HG02943 (cell line): ENCODE results near the gene UBE2Q2.
"Not testable (repeated sequence)": the region's sequence is repeated elsewhere in the genome, so short reads cannot be mapped to it uniquely, and the experiment has no call there.

Experiments
- ATAC-seq: cut with Tn5 transposase; IDR thresholded peaks from one replicate; pipeline ENCODE4 v1.9.1; 2021; ENCODE audit warnings: mild to moderate bottlenecking, low read depth, moderate library complexity; ENCODE audit not compliant: unreplicated experiment

The UBE2Q2 gene

DNA sequence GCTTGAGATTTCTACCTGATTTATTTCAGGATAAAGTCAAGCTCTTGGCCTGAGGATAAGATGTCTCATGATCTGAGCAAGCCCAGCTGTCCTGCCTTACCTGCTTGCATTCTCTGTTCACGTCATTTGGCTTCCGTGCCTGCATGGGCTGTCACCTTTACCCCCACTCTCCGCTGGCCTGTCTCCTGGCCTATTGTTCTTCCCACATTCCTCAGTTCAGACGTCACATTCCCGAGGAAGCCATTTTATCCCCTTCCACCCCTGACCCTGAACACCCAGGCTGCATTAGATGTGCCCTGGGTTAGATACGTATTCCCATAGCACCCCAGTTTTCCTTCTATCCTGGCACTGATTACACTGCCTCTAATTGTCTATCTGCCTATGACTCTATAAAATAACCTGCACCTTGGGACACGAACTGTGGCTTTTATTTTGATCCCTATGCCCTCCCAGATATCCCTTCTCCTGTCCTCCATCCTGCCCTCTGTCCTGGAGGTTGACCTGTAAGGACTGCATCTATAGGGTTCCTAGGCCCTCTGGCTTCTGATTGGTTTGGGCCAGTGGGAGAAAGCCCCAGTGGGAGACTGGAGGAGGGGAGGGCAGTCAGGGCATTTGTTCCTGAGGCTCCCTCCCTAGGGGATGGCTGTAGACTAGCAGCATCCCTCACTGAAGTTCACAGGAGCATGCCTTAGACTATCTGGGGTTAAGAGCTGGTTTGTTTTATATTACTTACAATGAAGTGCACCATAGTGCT, 19.2 kb upstream of the UBE2Q2 start:
- no peak for ATAC-seq

DNA sequence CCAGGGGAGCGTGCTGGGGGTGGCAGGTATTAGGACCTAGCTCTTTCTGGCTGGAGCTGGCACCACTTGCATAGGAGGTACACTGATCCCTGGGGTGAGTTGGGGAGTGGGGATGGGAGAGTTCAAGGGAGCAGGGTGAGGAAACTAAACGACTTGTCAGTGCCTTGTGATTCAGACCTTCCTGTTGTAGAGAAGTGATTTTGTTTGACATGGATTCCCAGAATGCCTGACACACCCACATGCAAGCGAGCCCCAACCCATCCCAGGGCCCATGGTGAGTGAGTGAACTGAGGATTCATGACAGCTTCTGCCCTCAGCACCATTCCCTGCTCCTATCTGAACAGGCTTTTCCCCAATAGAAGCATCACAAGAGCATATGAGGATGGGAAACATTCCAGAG, 15.6 kb upstream of the UBE2Q2 start:
- ATAC-seq: no peak

DNA sequence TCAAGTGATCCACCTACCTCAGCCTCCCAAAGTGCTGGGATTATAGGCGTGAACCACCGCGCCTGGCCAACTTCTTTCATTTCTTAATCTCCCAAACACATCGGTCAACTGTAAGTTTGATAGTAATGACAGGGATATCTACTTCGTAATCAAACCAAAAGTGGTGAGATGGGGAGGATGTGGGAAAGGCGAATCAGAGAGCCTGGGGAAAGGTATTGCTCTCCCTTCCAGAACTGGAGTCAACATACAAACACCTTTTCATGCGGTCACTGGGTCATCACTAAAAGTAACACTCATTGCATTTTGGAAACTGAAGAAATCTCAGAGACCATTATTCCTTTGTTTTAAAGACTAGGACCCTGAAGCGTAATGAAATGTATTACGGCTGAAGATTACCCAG, 14.8 kb upstream of the UBE2Q2 start:
- ATAC-seq: no peak

DNA sequence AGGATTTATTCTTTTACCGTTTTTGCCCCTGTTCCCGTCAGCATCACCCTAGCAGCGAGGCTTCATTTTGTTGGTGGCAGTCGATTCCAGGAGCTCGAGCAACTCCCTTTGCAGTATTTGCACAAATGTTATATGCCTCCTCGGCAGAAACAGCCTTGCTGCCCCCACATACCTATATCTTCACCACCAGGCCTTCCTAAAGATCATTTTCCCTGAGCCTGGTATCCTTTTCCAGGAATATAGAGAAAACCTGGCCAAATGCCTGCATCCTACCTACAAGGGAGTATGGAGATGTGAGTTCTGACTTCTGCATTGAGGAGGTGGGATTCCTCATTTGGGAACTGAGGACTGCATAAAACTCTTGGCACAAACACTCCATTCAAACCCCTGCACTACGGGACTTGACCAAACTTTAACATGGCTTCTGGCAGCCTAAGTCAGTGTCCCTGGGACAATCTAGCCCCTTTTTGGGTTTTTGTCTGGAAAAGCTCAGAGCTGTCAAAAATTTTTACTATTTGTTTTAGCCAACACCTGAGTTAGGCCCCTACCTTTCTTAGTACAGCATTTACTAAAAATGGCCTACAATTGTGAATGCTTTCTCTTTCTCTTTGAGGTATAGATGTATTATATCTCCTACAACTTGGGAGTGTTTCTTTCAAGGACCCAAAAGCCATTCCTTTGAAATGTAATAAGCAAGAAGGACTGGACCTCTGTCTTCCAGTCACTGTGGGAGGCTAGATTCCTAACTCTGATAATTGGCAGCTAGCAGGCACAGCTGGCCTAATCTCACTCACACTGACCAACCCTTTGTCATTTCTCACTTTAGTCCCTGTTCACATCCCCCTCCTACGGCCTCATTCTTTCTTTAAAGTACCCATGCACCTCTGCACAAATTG, 12.1 kb upstream of the UBE2Q2 start:
- no peak for ATAC-seq

DNA sequence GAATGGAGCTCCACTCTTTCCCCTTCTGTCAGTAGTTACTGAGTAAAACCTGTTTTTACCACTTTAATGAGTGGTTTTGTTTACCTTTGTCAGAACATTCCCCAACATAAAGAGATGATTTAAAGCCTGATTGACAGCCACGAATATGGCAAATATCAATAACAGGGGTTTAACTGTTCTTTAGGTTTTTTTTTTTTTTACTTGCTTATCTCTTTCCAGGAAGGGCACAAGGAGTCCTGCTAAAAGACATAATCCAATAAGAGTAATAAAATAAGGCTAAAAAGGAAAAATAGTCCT, 11.5 kb upstream of the UBE2Q2 start:
- ATAC-seq: no peak

DNA sequence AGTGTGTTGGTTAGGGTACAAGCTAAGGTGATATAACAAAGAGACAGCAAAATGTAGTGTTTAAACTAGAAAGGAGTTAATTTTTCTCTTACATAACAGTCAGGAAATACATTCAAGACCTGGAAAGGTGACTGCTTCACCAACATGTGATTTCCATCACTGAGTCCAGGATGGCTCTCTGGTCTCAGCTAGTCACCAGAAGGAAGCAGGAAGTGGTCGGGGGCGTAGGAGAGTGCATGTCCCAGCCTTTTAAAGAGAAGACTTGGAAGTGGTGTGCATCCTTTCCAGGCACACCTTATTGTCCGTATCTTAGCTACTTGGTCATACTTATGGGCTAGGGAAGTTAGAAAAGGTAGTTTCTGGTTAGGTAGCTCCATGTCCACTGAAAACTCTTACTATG, 11.1 kb upstream of the UBE2Q2 start:
- no peak for ATAC-seq

DNA sequence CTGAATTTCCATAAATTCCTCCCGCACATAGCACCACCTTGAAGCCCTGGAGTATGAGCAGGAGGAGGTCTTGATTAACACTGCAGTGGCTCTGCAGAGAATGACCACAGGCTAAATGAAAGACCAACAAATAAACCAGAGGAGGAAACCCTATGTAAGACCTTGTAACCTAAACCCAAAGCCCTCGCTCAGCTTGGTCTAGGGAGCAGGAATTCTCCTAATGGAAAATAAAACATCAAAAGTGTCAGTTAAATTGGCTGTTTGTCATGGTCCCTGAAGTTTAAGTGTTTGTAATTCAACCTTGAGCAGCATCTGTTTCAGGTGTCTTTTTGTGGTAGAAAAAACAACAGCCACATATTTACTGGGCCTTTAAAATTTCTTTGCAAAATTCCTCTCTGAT, 9.2 kb upstream of the UBE2Q2 start:
- no peak for ATAC-seq

DNA sequence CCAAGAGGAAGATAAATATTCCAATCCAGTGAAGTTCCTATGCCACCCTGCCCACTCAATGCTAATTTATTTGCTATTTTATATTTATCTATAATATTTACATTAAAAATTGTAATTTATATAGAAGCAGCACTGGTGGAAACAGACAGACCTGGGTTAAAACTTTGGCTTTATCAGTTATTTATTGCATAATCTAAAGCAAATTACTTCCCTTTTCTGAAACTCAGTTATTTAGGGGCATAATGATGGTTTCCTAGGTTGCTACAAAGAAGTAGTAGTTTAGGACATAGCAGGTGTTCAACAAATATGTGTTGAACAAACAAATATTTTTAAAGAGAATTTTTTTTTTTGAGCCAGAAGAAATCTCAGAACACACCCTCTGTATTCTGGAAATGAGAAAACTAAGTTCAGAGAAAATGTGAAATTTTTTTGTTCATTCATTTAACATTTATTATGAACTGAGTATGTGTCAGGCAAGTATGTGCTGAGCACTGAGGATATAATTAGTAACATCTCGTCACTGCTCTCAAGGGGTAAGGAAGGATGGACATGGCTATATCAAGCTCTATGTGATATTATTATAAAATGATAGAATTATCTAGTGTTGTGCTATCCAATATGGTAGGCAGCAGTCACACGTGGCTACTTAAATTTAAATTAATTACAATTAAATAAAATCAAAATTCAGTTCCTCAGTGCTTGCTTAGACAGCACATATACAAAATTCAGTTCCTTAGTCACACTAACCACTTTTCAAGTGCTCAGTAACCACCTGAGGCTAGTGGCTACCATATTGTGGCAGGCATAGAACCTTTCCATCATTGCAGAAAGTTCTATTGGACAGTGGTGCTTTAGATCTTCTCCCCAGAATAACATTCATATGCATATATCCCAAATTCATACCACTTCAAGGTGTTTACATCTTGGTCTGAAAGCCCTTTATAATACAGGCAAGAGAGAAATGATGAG, 7.0 kb upstream of the UBE2Q2 start:
- ATAC-seq: no peak

DNA sequence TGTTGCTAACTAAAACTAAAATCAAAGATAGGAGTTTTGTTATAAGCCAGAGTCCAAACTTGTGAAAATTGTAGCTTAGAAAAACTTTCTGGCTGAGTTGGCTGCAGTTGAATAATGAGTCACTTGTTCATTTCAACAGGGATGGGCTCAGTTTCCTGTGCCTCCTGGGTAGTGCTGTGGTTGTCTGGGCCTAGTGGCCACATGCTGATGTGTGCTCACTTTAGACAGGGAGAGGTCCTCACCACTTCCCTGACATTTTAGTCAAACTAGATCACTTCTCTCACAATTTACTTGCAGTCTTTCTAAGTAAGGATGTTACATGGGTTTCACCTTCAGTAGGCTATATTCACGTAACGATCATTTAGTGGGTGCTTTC, 6.3 kb upstream of the UBE2Q2 start:
- ATAC-seq: no peak

DNA sequence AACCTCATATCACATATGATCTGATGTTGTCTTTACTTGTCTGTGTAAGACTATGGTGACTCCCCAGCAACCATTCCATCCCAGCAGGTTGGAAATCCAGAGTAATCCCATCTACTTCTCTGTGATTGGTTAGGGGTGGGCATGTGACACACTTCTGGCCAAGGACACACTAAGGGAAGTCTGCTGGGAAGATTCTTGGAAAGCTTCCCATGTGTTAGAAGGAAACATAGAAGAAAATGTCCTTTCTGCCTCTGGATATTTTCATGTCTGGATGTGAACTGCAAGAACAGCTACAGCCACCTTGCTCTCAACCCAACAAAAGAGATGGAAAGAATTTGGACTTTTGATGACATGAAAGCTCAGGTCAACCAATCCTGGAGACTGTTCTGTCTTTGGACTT, 2.6 kb upstream of the UBE2Q2 start:
- ATAC-seq: no peak

DNA sequence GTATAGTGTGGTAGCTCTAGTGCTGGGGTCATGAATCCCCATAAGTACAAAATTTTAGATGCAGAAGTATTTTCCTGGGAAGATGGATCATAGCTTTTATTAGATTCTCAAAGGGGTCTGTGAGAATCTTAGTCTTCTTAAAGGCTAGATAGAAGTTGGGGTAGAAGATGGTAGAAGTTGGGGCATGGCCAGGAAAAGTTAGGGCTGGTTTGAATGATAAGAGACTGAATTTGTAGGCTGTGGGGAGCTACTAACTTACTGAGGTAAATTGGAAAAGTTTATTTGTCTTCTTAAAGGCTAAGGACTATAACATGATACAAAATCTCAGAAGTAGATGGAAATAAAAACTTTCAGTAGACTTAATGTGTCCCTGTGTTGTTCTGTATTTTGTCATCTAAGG, 1.6 kb upstream of the UBE2Q2 start:
- ATAC-seq: no peak

DNA sequence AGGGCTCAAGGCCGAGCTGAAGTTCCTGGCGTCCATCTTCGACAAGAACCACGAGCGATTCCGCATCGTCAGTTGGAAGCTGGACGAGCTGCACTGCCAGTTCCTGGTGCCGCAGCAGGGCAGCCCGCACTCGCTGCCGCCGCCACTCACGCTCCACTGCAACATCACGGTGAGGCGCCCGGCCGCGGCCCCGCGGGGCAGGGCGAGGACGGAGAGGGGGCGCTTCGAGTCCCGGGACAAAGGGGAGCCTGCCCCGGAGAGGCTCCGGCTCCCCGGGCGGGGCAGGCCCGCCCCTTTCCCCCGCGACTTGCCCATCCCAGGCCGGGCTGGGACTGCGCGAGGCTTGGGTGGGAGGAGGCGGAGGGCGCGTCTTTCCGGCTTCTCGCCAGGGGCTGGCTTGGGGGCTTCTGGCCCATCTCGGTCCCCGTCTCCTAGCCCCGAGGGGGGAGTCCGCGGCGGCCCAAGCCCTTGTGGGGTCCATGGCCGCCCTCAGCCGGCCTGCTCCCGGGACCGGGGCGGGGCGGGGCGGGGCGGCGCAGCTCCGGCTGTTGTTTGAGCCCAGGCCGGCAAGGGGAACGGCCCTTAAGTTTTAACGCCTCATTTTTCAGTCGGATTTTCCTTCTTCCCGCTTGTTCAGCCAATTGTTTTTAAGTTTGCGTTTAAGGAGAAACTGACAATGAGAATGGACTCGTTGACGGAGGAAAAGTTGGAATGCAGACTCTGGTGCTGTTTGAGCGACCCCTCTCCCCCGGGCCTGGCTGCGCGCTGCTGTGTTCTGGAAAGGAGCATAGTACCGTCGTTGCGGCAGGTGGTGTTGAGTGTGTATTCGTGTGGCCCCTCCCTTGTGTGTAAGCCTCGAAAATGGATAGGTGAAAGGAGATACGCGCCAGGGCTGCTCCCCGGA, 683 bp downstream of the UBE2Q2 start:
- no peak for ATAC-seq

DNA sequence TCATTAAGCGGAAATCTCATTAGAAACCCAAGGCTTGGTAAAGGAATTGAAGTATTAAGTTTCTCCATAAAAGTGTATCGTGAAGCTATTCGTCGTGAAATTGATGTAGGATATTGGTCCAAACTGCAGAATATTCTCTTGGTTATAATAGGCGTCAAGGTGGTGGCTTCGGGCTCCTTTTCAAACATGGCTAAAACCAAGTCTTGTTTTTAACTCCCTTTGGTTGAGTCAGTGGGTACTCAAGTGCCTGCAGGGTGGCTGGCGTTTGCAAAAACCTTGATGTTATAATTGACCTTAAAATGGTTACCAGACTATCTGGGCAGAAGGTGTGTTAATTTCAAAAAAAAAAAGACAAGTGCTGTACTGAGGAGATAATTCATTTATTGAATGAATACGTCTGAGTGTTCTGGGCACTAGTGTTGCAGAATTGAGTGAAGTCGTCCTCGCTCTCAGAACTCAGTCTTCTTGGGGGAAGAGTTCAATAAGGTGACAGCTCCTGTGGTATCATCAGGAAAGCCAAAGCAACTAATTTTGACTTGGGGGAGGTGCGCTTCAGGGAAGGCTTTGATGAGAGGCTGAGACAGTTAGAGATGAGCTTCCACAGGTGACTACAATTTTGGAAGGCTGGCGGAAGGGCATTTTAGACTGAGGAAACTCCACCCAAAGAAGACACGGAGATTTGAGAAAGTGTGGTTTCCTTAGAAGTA, 1.5 kb downstream of the UBE2Q2 start:
- ATAC-seq: no peak

DNA sequence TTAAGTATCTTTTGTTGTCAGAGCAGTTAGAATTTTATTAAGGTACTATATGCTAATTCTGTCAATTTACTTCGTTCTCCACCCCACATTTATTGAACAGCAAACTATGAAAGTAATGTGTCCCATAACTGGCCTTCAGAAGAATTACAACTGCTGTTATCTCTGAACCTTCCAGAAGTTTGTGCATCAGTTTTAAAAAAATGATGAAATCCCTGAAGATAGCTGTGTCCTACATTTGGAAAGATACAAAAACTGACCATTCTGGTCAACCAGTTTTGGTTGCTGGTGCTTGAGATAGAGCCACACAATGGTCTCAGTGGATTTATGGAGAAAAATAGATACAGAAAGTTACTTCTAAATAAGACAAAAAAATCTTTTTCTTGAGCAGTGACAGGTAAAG, 5.9 kb downstream of the UBE2Q2 start:
- ATAC-seq: no peak

DNA sequence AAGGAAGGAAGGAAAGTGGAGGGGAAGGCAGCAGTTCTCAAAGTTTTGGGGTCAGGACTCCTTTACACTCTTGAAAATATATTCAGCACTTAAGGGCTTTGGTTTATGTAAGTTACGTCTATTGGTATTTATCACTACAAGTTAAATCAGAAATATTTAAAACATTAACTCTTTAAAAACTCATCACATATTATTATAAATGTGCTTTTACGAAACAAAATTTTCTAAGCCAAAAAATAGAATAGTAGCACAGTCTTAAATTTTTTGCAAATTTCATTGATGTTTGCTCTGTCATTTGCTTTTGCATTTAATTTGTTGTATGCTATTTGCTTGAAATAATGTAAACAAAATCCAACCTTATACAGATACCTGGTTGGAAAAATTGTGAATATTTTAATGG, 7.5 kb downstream of the UBE2Q2 start:
- no peak for ATAC-seq

DNA sequence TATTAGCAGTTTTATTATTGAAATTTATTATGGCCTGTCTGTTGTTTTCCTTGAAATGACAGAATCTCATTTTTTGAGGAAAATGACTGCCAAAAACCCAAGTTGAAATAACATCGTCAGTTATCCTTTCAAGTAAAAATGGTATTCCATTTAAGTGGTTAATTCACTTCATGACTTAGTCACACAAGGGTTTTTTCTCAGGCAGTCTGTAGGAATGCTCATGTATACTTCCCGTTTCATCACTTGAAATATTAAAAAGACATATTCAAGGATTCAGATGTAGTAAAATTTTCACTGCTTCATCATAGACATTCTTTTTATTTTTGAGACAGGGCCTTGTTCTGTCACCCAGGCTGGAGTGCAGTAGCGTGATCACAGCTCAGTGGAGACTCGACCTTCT, 8.3 kb downstream of the UBE2Q2 start:
- not testable (repeated sequence) for ATAC-seq

DNA sequence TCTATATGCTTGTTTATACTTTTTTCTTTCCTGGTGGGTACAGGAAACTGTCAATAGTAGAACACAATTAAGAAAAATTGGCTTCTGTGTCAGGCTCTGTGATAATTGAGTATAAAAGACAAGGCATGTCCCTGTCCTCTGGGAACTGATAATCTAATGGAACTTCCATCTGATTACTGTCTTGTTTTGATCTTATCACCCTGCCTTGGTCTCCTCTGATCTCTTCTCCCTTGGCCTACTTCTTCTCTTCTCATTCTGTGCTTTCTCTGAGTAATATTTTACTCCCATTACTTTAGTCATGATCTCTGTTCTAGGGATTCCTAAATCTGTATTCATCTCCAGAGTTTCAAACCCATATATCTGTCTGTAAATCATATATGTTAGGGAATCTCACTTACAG, 14.6 kb downstream of the UBE2Q2 start:
- no peak for ATAC-seq

DNA sequence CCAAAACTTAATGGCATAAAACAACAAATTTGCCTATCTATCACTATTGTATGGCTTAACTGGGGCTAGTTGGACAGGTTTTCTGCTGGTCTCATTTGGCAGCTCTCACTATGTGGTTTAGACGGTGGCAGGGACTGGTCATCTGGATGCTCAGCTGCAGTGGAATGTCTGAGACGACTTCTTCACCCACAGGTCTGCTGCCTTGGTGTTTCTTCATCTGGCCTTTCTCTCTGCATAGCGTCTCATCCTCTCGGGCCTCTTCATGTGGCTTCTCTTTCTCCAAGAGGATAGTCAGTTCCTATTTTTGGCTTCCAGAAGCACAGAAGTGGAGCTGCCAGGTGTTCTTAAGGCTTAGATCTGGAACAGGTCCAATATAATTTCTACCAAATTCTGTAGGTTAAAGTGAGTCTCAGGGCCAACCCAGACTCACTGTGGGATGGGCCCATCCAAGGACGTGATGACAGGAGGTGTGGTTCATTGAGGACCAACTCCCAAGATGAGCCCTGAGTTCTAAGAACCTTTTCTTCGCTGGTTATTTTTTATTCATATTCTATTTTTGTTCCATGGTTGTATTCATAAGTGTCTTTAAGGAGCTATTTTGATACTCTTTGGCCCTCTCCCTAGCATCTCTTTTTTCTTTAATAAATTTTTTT, 18.6 kb downstream of the UBE2Q2 start:
- no peak for ATAC-seq

DNA sequence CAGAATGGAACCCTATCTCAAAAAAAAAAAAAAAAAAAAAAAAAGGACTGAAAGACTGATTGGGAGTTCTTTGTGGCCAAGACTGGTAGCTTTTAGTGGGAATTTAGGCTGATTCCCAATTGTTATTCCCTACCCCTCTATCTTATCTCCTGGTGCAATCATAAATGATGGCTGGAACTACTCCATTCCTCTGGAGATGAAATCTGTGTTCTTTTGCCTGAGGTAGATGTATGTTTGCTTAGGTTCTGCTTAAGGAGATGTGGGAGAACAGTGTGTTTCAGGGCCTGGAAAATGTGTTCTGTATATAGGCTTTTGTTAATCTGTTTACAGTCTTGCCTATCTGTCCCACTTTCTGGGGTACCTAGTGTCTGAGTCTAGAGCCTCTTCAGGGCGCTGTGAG, 19.5 kb downstream of the UBE2Q2 start:
- ATAC-seq: no peak
